ENCODE measurements around the gene IQCN. TPM values are rescaled to one million over a fixed set of nuclear protein-coding genes. Genes with fewer than 3 reads are reported as not detected.

Gene IQCN
- total RNA-seq, 1 donor from 2014 or later: 10.4 TPM

DNA sequence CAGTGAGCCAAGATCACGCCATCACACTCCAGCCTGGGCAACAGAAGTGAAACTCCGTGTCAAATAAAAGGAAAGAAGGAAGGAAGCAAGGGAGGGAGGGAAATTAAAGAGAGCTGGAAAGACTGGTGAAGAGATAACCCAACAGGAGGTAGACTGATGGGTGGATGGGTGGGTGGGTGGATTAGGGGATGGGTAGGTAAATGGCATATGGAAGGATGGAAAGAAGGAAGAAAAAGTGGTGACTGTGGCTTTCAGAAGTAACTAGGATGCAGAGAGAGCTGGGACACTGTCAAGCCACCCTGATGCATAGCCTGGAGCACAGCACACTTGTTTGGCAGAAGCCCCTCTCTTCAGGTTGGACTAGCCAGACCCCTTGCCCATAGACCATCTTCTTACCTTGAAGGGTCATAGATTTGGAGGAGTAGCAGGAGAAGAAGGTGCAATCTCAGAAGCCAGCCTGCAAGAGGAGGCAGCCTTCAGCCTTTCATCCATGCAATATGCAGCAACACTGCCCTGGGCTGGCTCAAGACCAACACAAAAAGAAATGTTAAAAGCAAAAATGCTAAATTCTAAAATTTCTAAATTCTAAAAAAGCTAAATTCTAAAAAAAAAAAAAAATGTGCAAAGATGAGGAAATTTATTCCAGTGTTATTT, 5.1 kb downstream of the IQCN start:
- Mint-ChIP-seq H3K36me3 (ENCODE audit: unreplicated experiment) (peaks cover 32% of the 10 kb centered on the region), H3K27ac (ENCODE audit: unreplicated experiment) (no peak overlapping the region), H3K4me1 (ENCODE audit: unreplicated experiment) (peaks cover 2% of the 10 kb centered on the region), H3K4me3 (ENCODE audit: unreplicated experiment) (no peak overlapping the region), H3K9me3 (ENCODE audit: unreplicated experiment) (no peaks in the 10 kb centered on the region), H3K27me3 (ENCODE audit: unreplicated experiment) (no peaks in the 10 kb centered on the region)
- no peak for DNase-seq (ENCODE audit: extremely low spot score, unreplicated experiment)
- TF ChIP-seq, protein P1, sequence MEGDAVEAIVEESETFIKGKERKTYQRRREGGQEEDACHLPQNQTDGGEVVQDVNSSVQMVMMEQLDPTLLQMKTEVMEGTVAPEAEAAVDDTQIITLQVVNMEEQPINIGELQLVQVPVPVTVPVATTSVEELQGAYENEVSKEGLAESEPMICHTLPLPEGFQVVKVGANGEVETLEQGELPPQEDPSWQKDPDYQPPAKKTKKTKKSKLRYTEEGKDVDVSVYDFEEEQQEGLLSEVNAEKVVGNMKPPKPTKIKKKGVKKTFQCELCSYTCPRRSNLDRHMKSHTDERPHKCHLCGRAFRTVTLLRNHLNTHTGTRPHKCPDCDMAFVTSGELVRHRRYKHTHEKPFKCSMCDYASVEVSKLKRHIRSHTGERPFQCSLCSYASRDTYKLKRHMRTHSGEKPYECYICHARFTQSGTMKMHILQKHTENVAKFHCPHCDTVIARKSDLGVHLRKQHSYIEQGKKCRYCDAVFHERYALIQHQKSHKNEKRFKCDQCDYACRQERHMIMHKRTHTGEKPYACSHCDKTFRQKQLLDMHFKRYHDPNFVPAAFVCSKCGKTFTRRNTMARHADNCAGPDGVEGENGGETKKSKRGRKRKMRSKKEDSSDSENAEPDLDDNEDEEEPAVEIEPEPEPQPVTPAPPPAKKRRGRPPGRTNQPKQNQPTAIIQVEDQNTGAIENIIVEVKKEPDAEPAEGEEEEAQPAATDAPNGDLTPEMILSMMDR (IDR thresholded peaks at IDR 0.05): no peak

GRCh38 chr19:18266771-18267686, 7.2 kb downstream of the IQCN start:
- Mint-ChIP-seq H3K4me3 (ENCODE audit: unreplicated experiment) (no peak overlapping the region), H3K27me3 (ENCODE audit: unreplicated experiment) (no peaks in the 10 kb centered on the region), H3K4me1 (ENCODE audit: unreplicated experiment) (peaks cover 2% of the 10 kb centered on the region), H3K36me3 (ENCODE audit: unreplicated experiment) (peaks cover 35% of the 10 kb centered on the region), H3K27ac (ENCODE audit: unreplicated experiment) (no peak overlapping the region), H3K9me3 (ENCODE audit: unreplicated experiment) (no peaks in the 10 kb centered on the region)
- TF ChIP-seq, protein P1 (IDR thresholded peaks at IDR 0.05): no peak
- DNase-seq (ENCODE audit: extremely low spot score, unreplicated experiment): no peak

DNA sequence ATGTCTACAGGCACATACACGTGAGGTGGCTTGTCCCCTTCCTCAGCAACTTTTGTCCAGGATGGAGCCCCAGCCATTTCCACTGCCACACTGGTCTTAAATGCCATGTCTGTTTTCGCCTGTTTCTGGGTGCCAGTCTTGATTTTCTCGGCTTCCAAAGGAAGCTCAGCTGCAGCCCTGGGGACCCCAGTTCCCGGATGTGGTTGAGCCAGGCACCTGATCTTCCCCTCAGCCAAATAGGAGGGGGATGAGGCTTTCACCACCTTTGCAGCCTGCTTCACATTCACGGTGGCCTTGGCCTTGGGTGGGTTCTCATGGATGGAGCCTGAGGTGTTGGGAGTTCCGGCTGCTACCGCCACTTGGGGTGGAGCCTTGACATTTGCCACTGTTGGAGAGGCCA, 8.7 kb downstream of the IQCN start:
- Mint-ChIP-seq H3K4me1 (ENCODE audit: unreplicated experiment) (no peaks in the 10 kb centered on the region), H3K27ac (ENCODE audit: unreplicated experiment) (no peak overlapping the region), H3K9me3 (ENCODE audit: unreplicated experiment) (no peaks in the 10 kb centered on the region), H3K4me3 (ENCODE audit: unreplicated experiment) (no peak overlapping the region), H3K36me3 (ENCODE audit: unreplicated experiment) (peaks cover 35% of the 10 kb centered on the region), H3K27me3 (ENCODE audit: unreplicated experiment) (no peaks in the 10 kb centered on the region)
- DNase-seq (ENCODE audit: extremely low spot score, unreplicated experiment): no peak
- TF ChIP-seq, protein P1 (IDR thresholded peaks at IDR 0.05): no peak

DNA sequence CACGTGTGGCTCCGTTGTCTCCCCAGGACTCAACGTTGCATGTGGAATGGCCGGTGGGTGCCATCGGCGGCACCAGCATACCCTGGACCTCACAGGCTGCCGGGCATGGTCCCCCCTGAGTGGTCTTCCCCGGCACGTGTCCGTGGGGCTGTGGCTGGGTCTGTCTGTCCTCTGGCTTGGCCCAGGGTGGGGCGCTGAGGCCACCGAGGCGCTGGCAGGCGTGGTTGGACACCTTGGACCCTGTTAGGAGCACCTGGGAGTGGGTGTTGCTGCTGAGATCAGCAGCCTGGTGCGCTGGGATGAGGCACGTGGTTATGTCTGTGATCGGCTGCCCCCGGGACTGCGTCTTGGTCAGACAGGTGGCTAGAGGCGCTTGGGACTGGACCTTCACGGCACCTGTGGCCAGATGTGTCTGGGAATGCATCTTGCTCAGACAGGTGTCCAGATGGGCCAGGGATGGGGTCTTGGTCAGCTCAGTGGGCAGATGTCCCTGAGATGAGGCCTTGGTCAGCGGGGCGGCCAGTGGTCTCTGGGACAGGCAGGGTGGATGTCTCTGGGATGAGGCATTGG, 9.2 kb downstream of the IQCN start:
- Mint-ChIP-seq H3K4me1 (ENCODE audit: unreplicated experiment) (no peaks in the 10 kb centered on the region), H3K36me3 (ENCODE audit: unreplicated experiment) (peaks cover 35% of the 10 kb centered on the region), H3K4me3 (ENCODE audit: unreplicated experiment) (no peak overlapping the region), H3K27me3 (ENCODE audit: unreplicated experiment) (no peaks in the 10 kb centered on the region), H3K9me3 (ENCODE audit: unreplicated experiment) (no peaks in the 10 kb centered on the region), H3K27ac (ENCODE audit: unreplicated experiment) (no peak overlapping the region)
- no peak for DNase-seq (ENCODE audit: extremely low spot score, unreplicated experiment)
- TF ChIP-seq, protein P1 (IDR thresholded peaks at IDR 0.05): no peak
